RWPE2 (cell line): ENCODE measurements around the gene LMX1B.

Source experiments
- ATAC-seq: fragments of 200-7000 bp; cut with Tn5 transposase; 3 replicates; pipeline ENCODE4 v1.9.1; 2021; ENCODE audit warnings: low read depth
- DNase-seq: peaks from one replicate; pipeline ENCODE4 v3.0.0-alpha.2; 2020; ENCODE audit warnings: low spot score
- H3K27ac ChIP-seq: fragments of 450-650 bp; 2 replicates; pipeline ENCODE4 v1.5.1; 2017; ENCODE audit warnings: mild to moderate bottlenecking; ENCODE audit not compliant: poor library complexity, severe bottlenecking
- H3K27me3 ChIP-seq: fragments of 250-450 bp; sonication (Bioruptor Pico); 2 replicates; pipeline ENCODE4 v1.5.1; 2021; ENCODE audit warnings: mild to moderate bottlenecking, moderate library complexity; ENCODE audit not compliant: insufficient read depth, poor library complexity, severe bottlenecking
- H3K36me3 ChIP-seq: fragments of 250-450 bp; sonication (Bioruptor Pico); 2 replicates; pipeline ENCODE4 v1.5.1; 2020; ENCODE audit warnings: low read depth, mild to moderate bottlenecking, moderate library complexity
- H3K4me1 ChIP-seq: fragments of 250-450 bp; sonication (Bioruptor Pico); 2 replicates; pipeline ENCODE4 v1.5.1; 2021; ENCODE audit warnings: mild to moderate bottlenecking, moderate library complexity; ENCODE audit not compliant: insufficient read depth, poor library complexity, severe bottlenecking
- H3K4me3 ChIP-seq: fragments of 250-450 bp; sonication (Bioruptor Pico); 2 replicates; pipeline ENCODE4 v1.5.1; 2021; ENCODE audit warnings: mild to moderate bottlenecking, moderate library complexity; ENCODE audit not compliant: severe bottlenecking
- H3K9me3 ChIP-seq: fragments of 250-450 bp; sonication (Bioruptor Pico); 2 replicates; pipeline ENCODE4 v1.5.1; 2021; ENCODE audit warnings: mild to moderate bottlenecking, moderate library complexity; ENCODE audit not compliant: severe bottlenecking
- TF ChIP-seq, protein P1 (sequence below): fragments of 450-650 bp; IDR thresholded peaks from one replicate; pipeline ENCODE4 v1.5.1; 2017; ENCODE audit warnings: mild to moderate bottlenecking, moderate library complexity; ENCODE audit not compliant: poor library complexity, severe bottlenecking

Gene LMX1B

DNA sequence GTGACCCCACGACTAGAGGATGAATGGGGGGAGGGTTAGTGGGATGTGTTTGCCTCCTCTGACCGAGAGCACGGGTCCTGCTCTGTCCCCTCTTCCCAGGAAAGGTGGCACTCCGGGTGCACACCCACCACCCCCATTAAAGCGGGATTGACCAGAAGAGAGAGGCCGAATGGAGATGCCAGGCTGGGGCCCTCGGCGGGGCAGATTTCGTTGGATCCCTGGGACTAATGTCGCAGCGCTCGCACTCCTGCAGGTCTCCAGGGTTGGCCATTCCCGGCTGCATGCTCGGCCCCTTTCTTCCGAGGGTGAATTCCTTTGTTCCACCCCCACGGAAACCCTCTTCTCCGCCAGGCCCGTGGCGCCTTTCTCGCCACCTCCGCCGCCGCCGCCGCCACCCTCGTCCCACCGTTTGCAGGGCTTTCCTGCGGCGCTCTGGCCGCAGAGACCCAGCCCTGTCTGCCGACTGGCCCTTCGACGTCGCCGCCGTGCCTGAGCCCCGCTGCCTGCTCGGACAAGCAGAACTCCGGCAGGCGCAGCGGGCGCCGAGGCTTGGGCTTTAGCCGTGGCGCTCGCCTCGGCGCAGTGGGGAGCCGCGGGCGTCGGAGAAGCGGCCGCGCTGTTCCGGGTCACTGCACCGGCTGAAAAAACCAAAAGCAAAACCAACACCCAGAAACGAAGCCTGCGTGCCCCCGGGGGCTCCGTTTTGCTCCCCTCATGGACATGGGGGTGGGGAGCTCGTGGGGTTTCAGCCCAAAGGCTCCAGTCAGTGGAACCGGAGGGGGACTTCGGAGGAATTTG lies 11.8 kb downstream of the LMX1B start:
- Histone ChIP-seq H3K27me3 (peaks cover 92% of the 10 kb centered on the region), H3K4me3 (peak overlapping the region; percentile 7), H3K4me1 (no peaks in the 10 kb centered on the region), H3K9me3 (no peaks in the 10 kb centered on the region), H3K27ac (no peak overlapping the region), H3K36me3 (no peaks in the 10 kb centered on the region)
- ATAC-seq (no peak; the same call in 1 of the 3 replicates), DNase-seq (no peak)
- TF ChIP-seq, protein P1, sequence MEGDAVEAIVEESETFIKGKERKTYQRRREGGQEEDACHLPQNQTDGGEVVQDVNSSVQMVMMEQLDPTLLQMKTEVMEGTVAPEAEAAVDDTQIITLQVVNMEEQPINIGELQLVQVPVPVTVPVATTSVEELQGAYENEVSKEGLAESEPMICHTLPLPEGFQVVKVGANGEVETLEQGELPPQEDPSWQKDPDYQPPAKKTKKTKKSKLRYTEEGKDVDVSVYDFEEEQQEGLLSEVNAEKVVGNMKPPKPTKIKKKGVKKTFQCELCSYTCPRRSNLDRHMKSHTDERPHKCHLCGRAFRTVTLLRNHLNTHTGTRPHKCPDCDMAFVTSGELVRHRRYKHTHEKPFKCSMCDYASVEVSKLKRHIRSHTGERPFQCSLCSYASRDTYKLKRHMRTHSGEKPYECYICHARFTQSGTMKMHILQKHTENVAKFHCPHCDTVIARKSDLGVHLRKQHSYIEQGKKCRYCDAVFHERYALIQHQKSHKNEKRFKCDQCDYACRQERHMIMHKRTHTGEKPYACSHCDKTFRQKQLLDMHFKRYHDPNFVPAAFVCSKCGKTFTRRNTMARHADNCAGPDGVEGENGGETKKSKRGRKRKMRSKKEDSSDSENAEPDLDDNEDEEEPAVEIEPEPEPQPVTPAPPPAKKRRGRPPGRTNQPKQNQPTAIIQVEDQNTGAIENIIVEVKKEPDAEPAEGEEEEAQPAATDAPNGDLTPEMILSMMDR: no peak

DNA sequence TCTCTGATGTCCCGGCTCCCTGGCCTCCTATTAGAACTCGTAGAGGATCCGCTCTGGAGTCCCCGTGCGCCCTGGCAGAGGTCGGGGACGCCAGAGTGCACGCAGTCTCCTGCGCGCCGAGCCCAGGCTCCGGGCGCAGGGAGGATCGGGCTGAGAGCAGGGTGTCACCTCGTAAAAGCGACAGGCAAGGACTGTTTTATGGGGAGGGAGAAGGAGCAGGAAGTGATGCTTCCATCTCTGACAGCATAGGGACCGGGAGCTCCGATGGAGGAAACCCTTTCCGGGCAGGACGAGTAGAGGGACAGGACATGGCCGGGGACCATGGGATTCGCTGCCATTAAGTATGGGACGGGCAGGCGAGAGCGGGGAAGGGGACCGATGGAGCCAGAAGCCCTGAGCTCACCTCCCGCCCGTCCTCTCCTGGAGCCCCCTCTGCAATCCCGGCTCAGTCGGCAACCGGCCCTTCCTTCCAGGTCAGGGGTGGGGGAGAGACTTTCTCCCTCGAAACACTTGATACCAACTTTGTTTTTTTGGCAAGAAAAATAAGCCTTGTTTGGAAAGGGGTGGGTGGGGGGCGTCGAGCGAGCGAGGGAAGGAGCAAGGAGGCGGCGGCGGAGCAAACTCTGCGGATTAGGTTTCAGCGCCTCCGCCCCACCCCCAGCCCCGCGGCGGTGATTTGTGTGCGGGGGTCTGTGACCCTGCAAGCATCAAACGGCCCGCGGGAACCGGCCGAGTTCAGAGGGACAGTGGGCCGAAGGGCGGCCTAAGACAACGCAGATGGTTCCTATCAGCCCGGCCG lies 12.6 kb downstream of the LMX1B start:
- H3K4me3 ChIP-seq: peak overlapping the region; percentile 7
- H3K9me3 ChIP-seq: no peaks in the 10 kb centered on the region
- no peaks in the 10 kb centered on the region for H3K36me3 ChIP-seq
- H3K27me3 ChIP-seq: peaks cover 84% of the 10 kb centered on the region
- TF ChIP-seq, protein P1: no peak
- no peaks in the 10 kb centered on the region for H3K4me1 ChIP-seq
- ATAC-seq: peak; percentile 15; the same call in 1 of the 3 replicates
- H3K27ac ChIP-seq: no peak overlapping the region
- DNase-seq: no peak

- Histone ChIP-seq H3K36me3 (no peaks in the 10 kb centered on the region), H3K9me3 (no peaks in the 10 kb centered on the region), H3K27me3 (peaks cover 80% of the 10 kb centered on the region), H3K27ac (no peak overlapping the region), H3K4me3 (no peak overlapping the region), H3K4me1 (no peaks in the 10 kb centered on the region)
- no peak for DNase-seq
- TF ChIP-seq, protein P1: no peak
- ATAC-seq: no peak
Measured at GRCh38 chr9:126626926-126627233, 13.2 kb downstream of the LMX1B start.

DNA sequence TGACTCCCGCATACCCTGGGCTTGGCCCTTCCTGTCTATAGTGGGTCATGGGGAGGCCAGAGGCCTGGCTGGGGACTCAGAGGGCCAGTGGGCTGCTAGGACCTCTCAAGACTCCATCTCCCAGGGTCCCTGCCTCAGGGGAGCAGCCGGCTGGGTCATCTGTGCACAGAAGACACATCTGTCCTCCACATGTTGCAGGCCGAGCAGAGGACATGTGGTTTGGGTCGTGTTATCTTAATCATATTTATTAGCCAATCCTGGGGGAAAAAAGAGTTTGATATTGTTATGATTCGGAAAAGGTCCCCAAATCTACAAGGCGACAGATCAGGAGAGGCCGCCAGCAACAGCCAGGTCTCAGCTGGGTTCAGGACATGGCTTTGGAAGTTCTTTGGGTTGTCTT lies 14.4 kb downstream of the LMX1B start:
- no peaks in the 10 kb centered on the region for H3K4me1 ChIP-seq
- TF ChIP-seq, protein P1: no peak
- H3K4me3 ChIP-seq: no peak overlapping the region
- H3K9me3 ChIP-seq: no peaks in the 10 kb centered on the region
- H3K36me3 ChIP-seq: no peaks in the 10 kb centered on the region
- DNase-seq (no peak), ATAC-seq (no peak)
- peaks cover 68% of the 10 kb centered on the region for H3K27me3 ChIP-seq
- H3K27ac ChIP-seq: no peak overlapping the region
